ENCODE data around the gene TMOD2.

Gene TMOD2

DNA sequence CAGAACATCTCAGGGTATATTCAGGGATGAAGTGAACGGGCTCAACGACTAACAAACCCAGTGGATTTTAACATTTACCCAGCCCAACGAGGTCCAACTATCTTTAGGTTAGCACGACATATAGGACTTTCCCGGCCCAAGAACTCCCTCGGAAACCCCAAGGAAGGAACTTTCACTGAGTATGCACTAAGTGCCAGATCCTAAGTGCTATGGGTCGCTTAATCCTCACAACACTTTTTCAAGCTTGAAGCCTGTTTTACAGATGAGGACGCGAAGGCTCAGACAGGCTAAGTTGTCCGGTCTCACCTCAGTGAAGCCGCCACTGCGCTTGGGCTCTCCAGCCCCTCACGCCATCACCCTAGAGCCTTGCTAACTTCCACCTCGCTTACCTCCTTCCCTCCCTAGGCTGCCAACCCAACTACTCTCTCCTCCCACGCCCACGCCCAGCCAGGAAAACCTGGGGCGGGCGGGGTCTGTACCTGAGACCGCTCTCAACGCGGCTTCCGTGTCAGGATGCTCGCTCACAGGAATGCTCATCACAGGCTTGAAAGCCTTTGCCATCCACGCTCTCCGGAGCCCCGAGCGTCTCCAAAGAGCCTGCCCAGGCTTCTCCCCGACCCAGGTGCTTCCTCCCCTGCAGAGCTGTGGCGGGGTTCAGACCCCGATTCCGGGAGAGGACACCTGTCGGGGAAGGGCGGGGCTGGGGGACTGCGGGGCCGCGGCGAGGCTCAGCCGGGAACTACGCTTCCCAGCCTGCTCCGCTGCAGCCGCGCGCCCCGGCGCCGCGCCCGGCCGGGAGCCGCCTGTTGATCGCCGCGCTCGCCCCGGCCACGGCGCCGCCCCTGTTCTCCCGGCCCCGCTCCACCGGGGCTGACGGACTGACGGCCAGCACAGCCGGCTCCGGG is at the start of gene TMOD2:
Gene TMOD2 (plus strand): TSS at position 806 of the 905 bp plus-strand sequence. CDS start 14,845 bp downstream, outside the sequence.
- peak; percentile 63 for DNase-seq

DNA sequence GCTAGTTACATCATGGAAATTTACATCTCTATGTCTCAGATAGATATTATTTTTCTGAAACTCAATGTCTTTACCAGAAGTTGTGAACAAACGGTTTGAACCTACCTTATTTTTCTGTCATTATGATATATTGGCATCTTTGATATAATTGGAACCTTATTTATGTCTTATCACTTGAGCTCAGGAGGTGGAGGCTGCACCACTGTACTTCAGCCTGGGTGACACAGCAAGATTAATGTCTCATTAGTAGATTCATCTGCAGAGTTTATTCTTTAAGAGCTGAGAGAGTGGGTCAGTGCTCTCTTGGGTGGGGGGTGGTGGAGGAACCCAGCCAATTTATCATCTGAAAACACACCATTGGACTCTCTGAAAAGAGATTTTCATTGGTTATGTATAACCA is 48.7 kb upstream of the TMOD2 start:
- no peak for DNase-seq

DNA sequence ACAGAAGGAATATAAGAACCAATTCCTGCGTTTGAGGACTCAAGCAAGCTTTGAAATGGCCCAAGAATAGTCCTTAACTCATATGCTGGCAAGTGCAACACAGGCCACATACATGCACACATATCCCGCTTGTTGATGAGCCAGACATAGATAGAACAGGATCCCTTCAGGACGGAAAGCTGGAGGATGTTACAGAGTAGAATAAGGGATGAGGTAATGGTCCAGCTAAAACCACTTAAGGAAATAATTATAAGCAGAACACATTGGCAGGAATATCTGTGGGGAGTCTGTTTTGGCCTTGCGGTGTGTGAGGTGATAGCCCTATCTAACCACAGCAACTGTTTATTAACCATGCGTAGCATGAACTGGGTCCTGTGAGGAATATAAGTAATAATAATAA is 45.1 kb upstream of the TMOD2 start:
- DNase-seq, result no peak

DNA sequence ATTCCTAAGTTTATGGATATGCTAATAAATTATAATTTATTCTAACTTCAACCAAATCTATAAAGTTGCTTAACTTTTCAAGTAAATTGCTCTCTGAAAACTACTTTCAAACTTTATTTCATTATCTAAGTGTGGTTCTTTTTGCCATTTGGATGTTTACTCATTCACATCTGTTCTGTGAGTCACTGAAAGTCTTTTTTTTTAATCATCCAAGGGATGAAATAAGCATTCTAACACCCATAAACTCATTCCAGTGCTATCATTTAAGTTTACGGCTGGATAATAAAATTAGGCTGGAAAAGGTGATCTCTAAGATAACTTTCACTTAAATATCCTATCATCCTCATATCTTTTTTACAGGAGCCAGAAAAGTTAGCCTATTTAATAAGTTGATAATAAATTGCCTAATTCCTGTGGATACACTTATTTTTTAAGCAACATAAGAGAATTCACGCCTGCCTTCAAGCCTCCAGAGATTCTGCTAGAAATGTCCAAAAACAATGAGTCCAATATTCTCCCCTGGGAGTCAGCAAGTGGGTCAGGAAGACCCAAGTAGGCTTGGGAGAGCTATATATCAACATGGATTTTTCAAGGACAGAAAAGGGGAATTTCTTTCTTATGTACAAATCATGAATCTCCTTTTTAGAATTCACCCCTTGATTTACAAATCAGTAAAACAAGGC is 44.3 kb upstream of the TMOD2 start:
- DNase-seq, result no peak

DNA sequence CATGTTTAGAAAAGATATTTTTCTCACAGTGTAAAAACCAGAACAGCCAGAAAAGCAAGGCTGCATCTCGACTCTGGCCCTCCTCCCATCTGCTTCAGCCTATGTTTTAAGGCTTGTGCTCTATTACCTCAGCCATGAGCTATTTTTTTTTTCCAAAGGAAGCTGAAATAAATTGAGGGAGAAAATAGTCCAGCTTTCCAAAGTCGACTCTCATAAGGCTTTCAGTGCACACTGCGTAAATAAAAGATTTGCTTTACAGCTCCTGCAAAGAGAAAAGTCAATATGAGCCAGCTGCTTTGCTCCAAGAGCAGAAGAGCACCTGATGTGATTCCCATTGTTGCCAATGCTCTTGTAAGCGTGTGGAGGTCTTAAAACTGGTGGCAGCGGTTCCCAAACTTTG is 43.4 kb upstream of the TMOD2 start:
- DNase-seq, result no peak

DNA sequence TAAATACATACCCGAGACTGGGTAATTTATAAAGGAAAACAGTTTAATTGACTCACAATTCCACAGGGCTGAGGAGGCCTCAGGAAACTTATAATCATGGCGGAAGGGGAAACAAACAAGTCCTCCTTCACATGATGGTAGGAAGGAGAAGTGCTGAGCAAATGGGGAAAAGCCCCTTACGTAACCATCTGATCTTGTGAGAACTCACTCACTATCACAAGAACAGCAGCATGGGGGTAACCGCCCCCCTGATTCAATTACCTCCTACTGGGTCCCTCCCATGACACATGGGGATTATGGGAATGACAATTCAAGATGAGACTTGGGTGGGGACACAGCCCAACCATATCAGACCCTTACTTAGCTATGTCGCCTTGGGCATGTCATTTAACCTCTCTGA is 42.4 kb upstream of the TMOD2 start:
- no peak for DNase-seq

DNA sequence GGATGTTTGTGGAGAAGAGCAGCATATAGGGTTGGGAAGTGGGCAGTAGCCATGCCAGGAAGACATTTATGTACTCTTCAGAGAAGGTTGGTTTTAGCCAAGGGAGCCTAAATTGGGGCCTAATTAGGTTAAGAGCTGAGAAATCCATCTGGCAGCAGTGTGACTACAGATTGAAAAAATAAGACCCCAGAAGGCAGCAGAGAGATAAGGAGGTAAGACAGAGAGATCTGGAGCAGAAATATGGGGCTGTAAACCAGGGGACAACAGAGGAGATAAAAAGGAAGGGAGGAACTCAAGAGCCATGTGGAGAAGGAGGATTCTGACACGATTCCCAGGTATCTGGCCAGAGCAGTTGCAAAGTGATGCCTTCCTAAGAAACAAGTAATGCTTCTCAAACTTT is 37.2 kb upstream of the TMOD2 start:
- DNase-seq, result no peak

DNA sequence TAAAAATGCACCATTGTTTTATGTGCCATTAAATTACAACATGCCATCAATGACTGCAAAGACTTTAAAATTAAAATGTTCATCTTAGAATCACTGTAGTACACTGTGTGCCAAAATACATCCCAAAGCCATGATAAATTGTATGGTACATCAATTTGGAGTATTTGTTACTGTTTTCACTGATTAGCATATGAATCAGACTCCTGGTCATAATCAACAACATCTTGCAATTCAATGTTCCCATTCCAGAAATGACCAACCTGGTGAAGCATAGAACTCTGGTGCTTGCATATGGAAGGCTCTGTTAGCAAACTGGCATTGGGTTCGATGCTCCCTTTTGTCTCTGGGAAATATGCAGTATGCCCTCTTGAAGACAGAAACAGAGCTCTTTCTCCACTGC is 36.5 kb upstream of the TMOD2 start:
- DNase-seq, result no peak

DNA sequence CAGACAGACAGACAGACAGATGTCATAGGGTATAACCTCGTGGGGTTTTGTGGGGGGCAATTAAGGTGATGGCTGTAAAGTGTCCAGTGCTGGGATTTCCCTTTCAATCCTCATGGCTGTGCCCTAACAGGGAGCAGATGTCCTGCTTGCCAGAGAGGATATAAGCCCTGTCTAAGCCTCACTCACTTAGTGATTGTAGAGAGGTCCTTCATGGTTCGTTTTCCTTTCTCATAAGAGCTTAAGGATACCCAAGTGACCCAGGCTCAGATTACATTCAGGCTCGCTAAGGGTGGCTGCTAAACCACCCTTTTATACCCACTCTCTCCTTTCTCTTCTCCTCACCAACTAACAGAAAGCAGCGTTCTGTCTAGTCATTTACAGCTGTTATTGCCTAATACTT is 33.2 kb upstream of the TMOD2 start:
- DNase-seq, result peak; percentile 40

DNA sequence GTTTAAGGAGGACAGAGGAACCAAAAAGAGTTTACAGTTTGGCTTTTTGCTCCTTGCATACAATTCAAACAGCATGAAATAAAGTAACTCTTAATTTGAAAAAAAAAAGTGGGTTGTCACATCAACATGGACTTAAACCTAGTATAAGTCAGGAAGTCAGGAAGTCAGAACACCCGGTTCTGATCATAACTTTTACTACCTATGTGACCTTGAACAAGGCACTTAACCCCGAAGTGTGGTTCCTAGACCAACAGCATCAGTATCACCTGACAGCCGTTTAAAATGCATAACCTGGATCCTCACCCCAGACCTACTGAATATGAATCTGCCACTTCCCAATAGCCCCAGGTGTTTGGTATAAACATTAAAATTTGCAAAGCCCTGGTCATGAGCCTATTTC is 32.7 kb upstream of the TMOD2 start:
- no peak for DNase-seq

DNA sequence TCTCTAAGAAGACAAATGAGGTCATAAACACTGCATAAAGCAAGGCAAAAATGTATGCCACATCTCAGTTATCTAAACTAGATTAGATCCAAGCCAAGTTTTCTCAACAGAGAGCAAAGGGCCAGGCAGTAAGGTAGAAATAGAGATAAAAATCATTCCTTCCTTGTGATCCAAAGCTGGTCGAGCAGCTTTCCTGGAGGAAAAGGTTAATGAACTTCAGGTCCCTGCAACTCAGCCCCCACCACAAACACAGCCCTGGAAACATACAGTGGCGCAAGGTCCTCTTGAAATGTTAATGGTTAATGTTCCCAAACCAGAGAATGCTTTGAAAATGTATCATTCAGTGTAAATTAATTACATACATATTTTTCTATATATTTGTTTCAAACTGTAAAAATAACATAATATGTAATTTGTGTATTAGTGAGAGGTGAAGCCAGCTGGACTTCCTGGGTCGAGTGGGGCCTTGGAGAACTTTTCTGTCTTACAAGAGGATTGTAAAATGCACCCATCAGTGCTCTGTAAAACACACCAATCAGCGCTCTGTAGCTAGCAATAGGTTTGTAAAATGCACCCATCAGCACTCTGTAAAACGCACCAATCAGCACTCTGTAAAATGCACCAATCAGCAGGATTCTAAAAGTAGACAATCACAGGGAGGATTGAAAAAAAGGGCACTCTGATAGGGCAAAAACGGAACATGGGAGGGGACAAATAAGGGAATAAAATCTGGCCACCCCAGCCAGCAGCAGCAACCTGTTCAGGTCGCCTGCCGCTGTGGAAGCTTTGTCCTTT is 31.0 kb upstream of the TMOD2 start:
- no peak for DNase-seq

DNA sequence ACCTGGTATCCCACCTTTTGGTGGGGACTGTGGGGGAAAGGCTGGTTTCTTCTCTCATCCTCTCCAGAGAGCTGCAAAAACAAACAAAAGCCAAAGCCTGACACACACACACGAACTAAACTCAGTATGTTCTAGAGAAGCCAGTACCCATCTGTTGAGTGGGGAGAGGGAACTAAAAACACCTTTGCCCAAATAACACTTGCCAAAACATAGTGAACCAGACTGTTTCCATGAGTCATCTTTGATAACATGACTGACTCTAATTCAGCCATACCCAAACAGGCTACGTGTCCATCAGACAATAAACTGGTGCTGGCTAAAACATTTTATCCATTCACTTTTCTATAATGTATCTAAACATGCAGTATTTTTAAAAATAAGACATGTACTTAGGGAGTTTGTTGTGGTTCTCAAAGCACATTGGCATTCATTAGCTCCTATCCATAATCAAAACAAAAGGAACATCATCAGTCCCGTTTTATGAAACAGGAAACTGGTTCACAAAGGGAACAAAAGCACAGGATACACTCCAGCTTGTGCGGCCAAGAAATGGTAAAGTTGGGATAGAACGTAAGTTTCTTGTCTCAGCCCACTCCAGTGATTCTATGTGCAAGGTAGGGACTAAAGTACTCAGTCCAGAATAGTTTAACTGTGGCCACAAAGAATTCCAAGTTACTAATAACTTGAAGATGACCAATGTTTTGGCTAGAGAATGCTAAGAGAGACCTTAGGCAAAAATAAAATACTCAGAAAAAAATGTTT is 30.0 kb upstream of the TMOD2 start:
- no peak for DNase-seq

DNA sequence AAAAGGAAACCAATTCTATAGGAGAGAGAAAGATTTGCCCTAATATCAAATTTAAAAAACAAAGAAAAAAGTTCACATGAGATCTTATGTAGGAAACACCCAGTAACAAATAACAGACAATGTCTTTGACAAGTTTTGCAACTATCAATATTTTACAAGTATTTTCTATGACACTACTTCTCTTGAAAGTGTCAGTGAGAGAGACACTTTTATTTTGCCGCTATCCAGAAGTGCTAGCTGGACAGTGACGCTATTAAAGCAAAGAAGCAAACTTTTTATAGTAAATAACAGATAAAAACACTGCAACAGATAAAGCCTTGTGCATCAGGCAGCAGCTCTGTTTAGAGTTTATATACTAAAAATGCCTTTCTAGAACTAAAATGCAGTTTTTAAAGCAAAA is 27.2 kb upstream of the TMOD2 start:
- no peak for DNase-seq

DNA sequence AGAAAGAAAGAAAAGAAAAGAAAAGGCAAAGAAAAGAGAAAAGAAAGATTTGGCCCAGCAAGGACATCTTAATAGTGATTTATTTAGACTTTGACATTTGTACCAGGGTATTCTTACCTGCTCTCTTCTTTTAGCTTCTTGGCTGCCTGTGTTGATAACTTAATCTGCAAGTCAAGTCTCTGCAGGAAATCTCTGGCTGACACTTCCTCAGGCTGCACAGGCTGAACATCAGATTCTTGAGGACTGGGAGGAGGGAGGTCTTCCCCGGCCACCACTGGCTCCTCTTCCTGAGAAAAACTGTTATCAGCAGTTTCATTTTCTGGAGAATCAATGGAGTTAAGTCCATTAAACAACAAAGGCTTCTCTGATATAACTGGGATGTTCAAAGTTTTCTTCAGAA is 26.7 kb upstream of the TMOD2 start:
- DNase-seq, result no peak

DNA sequence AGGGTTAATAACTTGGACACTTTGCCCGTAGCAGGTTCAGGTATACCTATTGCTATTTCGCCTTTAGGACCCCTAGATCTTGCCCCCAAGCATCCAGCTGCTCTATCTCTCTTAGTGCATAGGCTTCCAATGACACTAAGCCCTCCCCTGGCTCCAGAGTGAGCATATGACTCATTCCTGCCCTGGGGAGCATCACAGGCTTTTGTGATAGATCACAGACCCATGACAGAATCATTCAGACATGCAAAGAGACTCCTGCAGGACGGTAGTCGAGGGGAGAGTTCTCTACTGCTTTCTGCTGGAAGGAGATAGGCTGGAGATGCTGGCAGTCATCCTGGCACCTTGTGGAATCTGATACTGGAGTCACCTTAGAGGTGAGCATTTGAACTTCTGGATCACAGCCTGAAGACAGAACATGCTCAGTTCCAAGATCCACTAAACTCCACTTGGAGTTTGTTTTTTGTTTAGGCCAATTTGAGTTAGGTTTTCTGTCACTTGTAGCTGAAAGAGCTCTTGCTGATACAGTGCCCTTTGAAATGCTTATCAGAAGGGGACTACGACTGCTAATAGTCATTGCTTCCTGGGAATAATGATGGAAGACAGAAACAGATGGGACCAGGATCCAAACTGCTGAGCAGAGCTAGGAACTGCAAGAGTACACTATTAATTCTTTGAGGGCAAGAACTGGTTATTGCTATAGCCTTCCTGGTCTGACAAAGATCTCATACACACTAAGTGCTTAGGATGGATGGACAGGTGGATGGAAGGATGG is 24.9 kb upstream of the TMOD2 start:
- no peak for DNase-seq

DNA sequence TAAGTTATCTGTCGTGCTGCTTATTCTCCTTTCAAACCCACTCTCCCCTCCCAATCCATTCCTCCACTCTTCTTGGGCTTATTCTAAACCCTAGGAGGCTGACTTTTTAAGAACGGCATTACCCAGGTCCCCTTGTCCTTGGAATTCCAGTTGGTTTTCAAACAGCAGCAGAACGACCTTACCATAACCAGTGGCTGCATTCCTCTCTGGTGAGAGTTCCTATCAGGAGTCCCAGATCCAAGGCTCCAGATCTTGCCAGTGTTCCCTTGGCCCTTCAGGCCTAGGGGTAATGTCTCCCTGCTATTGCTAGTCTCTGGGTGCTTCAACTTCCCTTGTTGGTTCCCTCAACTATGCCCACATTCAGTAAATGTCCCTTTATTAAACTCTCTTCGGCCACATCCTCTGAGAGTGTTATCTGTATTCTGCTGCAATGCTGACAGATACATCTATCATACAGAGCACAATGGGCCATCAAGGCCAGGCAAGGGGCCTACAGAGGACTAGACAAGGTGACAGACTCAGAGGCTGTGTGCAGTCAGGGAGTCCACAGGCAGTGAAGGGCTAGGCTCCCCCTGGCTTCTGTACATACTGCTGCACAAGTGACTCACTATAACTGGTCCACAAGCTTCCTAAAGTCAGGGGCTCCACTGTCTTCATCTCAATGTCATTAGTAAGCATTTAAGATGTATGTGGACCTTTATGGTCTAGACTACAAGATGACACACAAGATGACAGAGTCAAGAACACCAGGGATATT is 24.1 kb upstream of the TMOD2 start:
- no peak for DNase-seq

DNA sequence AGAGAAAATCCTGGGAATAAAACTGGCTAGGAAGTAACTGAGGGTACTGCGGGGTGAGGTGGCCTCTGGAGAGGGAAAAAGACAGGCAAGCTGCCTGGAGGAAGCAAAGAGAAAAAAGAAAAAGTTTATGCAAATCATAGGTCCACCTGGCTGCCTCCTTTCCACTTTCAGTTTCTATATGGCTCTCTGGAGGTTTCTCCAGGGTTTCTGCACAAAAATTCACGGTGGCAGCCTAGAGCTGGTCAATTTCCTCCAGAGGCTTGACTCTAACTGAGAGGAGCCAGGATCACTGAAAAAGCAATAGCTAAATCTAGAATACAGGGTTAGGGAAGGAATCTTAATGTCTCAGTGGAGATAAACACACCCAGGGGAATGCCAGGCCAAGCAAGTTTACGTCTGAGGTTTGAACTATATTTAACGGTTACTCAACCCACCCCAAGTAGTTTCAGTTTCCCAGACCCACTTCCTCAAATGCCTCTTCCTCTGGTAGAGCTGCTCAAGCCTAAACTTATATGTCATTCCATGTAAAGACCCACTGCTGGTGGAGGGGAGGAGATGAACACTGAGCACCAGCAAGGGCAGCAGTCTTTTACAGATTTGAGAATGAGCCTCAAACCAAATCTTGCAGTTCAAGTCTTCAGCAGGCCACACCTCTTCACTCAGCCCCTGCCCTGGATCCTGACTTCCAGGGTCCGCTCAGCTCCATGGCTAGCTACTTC is 19.7 kb upstream of the TMOD2 start:
- DNase-seq, result no peak

DNA sequence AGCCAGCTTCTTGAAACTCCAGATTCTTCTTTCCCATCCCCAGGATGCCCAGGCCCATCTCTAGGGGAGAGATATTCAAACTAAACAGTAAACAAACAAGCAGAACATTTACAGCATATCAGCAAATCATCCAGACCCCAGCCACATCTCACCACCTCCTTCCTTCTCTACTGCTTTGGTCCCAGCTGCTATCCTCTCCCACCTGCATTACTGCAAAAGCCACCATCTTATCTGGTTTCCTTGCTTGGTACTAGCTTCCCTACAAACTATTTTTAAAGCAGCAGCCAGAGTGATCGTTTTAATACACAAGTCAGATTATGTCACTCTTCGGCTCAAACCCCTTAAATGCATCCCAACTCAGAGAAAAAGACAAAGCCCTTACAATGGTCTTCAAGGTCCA is 18.8 kb upstream of the TMOD2 start:
- DNase-seq, result no peak

DNA sequence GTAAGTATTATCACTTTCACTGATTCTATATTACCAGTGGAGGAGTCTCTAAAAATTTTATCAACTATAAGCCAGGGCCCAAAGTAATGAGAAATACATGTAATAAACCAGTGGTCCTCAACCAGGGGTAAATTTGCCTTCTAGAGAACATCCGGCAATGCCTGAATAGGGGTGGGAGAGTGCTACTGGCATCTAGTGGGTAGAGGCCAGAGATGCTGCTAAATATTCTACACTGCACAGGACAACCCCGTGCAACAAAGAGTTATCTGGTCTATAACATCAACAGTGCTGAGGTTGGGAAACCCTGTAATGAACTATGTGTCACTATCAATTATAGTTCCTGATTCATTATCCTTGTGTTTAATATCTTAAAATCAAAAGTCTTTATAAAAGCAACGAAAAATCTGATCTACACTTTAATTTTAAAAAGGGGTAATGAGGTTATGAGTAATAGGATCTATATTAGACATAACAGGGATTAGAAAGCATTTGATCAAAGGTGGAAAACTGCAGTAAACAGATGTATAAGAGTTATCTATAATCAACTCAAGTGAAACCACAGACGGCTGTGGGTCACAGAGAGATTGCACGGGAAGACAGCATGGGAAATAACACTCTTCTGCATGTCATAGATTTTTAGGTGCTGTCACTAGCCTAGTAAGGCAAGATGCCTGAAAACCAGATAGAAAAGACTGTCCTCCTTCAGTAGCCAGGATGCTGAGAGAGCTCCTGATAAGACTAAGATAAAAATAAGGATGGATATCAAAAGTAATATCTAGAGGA is 16.0 kb upstream of the TMOD2 start:
- no peak for DNase-seq

DNA sequence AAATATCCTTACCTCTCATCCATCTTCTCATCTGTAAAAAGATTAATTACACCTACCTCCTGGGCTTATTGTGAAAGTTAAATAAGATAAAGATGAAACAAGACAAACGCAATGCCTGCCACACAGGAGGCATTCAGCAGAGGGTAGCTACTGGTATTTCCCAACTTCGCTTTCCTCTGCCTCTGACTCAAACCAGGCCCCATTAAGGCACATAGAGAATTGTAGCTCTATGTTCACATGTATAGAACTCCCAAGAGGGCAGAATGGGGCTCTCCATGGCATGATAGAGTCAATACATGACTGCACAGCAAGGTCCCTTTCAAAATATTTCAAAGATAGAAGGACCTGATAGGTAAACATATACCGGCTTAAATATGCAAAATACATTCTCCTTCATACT is 15.3 kb upstream of the TMOD2 start:
- DNase-seq, result no peak

Measured in NCI-H510A (cell line).